ENCODE results near the gene ERGIC1.
"Not testable (repeated sequence)": the region's sequence is repeated elsewhere in the genome, so short reads cannot be mapped to it uniquely, and the experiment has no call there.

Gene ERGIC1

DNA sequence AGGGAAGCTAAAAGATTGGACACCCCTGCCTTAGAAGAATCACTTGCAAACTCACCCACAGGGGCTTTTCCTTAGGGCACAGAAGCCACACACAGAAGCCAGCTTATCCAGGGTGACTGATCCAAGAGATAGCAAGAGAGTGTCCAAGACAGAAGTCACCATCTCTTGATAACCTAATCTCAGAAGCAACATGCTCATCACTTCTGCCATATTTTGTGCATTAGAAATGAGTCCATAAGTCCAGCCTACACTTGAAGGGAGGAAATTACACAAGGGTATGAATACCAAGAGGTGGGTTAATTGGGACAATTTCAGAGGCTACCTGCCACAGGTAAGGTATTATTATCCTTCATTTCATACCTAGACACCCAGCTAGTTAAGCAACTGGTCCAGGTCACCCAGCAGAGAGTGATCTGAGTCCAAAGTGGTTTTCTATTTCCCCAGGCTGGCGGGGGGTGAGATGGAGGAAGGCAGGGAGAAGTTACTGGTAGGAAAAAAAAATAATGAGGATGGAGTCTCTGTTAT is 3.7 kb upstream of the ERGIC1 start:
- no peak for DNase-seq

DNA sequence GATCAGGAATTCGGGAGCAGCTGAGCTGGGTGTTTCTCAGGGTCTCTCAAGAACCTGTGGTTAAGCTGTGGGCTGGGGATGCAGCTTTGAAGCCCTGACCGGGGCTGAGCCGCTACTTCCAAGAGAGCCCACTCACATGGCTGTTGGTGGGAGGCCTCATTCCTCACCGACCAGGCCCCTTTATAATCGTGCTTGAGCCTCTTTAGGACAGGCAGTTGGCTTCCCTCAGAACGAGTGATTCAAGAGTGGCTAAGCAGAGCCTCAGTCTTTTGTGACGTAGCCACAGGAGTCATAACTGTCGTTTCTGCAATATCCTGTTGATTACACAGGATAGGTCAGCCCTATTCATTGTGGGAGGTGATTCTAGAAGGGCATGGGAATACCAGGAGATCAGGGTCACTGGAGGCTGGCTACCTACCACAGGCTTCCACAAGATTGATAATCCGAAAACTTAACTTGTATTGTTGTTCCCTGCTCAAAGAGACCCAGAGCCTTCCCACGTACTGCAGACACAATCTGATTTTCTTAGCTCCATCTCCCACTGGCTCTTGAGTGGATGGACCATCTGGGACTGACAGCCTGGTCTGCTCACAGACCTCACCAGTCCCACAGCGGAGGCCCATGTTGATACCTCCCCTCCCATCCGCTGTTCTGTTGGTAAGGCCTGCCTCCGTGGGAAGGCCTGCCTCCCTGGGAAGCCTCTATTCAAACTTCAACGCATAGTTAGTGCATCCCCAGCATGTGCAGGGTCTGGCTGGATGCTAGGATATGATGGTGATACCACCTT is 3.0 kb upstream of the ERGIC1 start:
- DNase-seq: no peak

DNA sequence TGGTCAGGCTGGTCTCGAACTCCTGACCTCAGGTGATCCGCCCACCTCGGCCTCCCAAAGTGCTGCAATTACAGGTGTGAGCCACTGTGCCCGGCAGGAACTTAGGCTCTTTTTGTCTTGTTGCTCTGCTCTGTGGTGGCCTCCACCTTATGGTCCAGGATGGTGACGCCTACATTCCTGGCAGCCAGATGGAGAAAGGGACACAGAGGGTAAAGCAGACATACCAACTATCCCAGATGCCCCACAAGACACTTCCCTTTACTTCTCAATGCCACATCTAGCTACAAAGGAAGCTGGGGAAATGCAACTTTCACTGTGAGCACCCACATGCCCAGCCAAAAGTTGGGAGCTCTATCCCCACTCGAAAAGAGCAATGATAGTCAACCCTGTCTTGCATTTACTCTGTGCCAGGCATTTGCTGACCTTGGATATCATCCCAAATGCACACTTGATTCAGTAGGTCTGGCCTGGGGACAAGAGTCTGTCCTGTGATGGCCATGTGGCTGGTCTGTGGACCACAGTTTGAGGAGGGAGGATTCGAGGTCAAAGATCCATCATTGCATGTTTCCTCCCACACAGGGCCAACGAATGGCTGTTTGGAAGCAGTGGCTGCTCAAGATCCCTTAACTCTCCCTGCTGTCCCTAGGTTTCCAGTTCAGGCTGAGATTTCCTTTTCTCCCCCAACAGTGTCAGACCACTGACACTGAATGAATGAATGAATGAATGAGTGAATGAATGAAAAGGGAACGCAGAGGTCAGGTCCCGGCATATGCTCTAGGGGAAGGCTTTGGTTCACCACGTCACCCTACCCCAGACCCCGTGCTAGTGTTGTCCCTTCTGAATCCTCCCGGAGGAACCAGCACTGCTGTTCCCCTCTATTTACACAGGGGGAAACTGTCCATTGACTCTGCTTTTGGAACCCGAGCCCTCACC is 1.4 kb upstream of the ERGIC1 start:
- DNase-seq: no peak

DNA sequence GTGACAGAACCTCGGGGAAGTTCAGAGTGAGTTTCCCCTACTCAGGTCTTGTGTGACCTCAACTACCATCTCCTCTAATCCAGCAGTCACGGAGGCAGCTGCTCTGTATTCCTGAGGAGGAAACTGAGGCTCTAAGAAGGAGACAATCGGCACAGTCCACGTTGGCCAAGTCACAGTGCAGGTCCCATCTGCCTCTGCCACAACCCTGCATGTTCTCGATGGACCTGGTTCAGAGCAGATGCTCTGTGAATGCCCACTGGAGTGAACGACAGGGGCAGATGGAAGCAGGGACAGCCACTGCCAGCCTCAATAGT is 722 bp upstream of the ERGIC1 start:
- no peak for DNase-seq

DNA sequence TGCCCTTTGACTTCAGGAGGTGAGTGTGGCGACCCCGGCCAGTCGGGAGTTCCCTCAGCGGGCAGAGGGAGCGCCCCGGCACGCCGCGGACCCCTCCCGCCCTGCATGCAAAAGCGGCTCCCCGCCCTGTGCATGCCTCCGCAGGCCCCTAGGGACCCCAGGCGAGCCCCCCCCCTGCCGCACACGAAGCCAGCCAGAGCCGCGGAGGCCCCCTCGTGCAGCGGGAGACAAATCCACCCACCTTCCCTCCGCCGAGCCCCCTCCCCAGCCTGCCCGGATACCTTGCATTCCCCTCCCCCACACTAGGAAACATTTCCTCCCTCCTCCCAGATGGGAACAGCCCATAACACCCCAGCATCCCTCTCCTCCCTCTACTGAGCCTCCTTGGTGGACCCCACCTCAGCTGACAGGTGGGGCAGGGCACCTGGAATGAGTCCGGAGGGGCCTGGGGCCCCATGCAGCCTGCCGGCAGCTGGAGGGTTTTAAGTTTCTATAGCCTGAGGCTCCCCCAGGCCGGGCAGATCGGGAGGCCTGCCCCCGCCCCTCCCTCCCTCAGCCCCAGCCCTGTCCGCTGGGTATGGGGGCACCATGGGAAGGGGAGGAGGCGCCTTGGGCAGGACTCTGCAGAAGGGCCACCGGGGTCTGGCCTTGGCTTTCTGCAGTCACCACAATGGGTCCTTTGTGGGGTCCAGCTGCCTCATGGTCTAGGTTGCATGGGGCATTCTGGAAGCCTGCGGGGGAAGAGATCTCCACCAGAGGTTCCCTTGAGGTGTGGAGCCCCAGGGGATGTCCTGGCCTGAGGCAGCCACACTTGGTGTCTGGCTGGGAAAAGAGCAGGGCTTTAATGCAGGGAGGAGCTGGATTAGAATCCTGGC is 601 bp downstream of the ERGIC1 start:
- DNase-seq: no peak

DNA sequence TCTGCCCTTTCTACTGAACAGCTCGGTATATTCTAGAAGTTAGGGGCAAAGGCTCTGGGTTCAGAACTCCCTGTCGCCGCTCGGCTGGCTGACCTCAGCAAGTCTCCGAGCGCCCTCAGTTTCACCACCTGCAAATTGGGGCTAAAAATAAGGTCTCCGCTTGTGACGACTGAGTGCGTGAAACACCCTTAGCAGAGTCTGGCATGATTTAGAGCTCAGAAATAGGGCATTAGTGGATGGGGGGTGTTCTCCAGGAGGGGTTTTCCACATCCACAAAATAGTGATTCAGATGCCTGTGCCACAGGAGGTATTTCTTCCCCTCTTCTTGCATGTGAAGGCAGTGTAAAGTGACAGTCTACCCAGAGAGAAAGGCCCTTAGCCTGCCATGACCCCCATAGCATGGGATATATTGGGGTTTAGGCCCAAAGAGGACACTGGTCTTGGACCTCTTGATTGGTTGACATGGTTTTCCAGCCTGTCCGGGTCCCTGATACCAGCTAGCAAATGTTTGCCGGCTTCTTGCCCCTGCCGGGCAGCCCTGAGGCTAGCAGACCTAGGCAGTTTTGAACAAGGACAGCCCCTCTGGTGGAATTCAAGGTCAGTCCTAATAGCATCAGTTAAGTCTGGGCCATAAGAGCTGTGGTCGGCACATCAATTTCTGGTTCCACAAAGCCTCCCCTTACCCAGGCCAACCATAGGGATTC is 1.4 kb downstream of the ERGIC1 start:
- DNase-seq: no peak

DNA sequence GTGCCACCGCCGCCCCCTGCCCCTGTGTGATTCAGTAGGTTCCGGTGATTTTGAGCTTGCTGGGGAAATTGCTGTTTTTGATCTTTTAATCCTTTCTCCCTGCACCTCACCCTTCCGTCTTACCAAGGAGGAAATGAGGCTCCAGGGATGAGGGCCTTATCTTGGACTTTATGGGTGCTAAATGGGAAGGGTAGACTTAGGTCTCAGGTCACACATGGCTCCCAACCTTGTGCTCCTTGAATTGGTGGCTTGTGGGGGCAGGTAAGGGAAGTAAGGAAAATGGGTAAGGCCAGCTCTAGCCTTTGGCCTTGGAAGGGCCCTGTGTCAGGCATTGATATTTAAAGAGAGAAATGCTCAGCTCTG is 1.9 kb downstream of the ERGIC1 start:
- no peak for DNase-seq

DNA sequence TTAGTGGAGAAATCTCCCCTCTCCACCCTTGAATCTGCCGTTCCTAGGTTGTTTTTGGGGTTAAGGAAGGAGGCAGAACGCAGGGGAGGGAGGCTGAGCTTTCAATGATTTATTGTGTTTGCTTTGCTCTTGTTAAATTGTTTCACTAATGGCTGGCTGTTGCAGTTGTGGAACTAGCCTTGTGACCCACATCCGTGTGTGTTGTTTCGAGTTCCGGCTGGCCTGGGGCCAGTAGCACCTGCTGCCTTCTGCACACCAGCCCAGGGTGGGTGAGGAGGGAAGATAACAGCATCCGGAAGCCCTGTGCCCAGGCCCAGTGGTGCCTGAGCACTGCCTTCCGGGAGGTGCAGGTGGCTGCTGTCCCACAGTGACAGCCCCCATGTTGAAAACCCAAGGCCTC is 3.6 kb downstream of the ERGIC1 start:
- DNase-seq: no peak

DNA sequence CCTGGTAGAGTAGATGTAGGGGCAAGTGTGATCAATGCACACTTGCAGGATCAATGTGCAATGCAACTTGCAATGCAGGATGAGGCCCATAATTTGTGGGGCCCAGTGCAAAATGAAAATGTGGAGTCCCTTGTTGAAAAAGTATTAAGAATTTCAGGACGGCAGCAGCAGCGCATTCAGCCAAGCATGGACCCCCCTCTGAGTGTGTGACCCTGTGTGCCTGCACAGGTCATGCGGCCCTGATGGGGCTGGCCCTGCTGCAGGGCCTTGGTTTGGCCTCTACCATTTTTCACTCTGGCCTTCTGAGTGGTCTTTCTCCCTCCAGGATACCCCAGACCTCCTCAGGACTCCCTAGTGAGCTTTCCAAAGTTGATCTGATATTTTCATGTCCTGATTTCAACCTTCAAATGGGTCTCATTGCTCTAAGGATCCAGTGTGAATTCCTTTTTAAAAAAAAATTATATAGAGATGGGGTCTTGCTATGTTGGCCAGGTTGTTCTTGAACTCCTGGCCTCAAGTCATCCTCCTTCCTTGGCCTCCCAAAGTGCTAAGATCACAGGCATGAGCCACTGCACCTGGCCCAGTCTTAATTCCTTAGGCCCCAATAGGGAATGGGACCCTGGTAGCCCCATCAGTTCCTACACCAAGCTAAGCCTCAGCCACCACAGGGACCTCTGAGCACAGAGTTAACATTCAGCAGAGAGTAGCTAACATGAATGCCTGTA is 4.3 kb downstream of the ERGIC1 start:
- DNase-seq: no peak

DNA sequence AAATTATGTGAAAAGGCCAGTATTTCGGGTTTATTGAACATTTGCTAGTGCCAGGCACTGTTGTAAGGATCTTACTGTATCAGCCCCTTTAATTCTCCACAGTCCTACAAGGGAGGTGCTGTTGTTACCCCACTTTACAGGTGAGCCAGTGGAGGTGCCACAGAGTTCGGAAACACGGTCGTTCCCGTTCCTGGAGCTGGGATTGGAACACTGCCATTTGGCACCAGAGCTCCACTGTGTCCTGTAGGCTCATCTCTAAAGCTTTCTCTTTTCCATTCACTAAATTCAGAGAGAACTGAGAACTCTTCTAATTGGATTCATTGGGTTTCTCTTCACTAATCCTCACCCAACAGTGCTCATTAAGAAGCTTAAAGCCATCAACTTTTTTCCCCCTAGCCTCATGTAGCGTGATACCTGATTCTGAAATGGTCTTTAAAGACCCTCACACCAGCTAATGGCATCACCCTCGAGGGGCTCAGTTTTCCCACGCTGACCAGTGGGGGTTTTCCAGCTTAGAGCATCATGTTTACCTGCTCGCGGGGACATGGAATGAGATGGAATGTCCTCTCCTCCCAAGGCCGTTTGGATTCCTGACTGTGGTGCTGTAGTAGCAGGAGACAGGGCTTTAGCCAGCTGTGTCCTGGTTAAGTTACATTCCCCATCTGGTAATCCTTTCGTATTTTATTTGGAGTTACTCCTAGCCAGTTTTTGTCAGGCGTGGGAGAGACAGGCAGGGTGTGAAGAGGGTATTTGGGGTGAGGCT is 5.8 kb downstream of the ERGIC1 start:
- DNase-seq: no peak

DNA sequence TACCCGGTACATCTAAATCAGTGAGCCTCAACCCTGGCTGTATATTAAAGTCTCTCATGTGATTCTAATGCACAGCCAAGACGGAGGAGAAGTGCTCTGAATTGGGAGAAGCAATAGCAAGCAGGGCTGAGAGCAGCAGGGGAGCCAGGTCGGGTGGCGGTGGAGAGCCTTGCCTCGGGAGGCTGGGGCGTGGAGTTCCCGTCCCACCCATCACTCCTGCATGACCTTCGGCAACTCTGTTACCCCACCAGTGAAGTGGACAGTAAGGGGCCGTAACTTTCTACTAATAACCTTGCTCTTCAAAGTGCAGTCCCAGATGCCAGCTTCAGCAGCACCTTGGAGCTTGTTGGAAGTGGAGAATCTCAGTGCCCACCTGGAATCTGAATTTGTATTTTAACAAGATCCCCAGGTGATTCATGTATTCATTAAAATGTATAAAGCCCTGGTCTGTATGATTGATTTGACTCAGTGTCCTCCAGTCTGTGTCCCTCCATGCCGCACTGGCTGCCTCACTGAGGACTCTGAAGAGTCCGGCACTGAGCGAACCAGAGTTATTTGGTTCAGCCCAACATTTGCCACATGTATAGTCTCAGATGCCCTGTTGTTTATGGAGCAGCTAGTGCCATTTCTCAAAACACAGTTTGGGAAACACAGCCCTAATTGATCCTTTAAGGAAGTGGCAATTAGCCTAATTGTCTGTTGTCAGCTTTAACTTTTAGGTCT is 6.5 kb downstream of the ERGIC1 start:
- DNase-seq: no peak

DNA sequence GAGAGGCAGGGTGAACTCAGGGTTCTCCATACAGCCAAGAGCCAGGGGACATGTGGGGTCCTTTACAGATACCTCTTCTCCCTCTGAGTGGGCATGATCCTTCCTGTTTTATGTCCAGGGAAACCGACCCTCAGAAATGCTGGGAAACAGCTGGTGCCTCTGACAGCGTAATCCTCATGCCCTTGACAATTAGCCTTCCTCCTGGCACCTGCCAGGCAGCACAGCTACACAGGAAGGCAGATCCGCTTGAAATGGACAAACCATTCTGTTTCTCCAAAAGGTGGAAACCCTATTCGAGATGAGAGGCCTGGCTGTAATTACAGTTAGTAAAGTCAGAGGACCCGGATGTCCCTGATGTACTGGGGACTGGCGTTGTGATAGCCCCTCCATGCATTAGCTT is 7.2 kb downstream of the ERGIC1 start:
- DNase-seq: no peak

DNA sequence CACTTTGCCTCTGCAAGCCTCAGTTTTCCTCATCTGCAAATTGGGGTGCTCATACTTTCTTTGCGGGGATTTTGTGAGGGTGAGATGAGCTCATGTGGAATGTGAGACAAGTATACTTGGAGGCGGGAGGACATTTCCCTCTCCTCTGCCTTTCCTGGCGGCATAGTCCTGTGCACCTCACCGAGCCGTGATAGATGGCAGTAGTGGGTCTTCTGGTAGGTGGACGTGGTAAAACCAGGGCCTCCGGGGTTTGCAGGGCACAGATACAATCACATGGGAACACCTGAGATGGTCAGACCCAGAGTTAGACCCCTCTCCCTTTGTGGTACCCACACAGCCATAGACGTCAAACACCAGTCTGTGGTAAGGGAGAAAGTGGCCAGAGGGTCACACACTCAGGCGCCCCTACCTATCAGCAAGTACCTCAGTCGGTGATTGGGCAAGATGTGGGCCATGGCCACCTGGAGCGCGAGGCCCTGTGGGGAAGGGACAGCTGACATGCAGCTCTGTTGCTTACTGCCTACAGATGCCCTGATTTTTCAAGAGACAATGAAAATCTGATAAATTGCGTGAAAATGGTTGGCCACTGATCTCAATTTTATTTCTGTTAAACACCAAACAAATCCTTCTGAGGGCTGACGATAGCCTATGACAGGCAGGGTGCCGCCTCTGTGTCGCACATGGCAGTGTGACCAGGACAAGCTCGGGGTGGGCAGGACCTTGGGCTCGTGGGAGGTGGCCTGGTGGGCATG is 9.9 kb downstream of the ERGIC1 start:
- DNase-seq: no peak

DNA sequence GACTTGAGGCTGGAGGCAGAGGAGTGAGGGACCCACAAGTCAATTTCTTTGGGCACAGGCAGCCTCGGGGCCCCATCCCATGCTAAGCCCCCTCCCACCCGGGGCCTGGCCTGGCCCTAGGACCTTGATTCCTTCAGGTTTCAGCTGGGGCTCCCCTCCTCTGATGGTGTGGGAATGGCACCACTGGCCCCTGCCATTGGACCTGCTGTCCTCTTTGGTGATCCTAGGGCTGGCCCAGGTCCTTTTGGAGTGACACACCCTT is 10.5 kb downstream of the ERGIC1 start:
- DNase-seq: no peak

DNA sequence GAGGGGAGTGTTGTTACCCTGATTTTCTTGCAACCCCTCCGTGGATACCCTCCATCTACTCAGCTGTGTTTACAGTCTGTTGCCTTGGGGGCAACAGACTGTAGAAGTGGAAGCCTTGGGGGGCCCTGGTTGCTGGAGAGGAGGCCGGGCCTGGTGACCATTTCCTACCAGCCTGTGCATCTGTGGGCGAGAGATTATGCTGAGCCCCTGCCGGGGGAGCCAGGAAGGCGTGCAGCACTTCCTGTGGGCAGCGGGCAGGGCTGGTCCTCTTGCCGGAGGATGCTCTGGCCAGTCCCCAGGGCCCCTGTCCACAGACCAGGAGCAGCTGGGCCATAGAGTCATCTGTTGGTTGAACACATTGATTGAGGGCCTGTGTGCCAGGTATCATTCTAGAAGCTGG is 11.1 kb downstream of the ERGIC1 start:
- no peak for DNase-seq

DNA sequence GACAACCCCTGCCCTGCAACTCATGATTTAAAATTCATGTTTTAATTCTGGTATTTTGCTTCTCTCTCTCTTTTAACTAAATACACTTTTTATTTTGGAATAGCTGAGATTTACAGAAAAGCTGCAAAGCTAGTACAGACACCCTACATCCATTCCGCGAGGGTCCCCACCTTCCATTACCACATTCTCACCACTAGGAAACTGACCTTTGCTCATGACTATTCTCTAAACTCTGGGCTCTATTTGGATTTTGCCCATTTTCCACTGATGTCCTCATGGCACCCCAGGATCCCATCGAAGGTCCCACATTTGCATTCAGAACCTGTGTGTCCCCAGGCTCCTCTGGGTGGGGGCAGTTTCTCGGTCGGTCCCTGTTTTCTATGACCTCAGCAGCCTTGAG is 11.5 kb downstream of the ERGIC1 start:
- DNase-seq: no peak

DNA sequence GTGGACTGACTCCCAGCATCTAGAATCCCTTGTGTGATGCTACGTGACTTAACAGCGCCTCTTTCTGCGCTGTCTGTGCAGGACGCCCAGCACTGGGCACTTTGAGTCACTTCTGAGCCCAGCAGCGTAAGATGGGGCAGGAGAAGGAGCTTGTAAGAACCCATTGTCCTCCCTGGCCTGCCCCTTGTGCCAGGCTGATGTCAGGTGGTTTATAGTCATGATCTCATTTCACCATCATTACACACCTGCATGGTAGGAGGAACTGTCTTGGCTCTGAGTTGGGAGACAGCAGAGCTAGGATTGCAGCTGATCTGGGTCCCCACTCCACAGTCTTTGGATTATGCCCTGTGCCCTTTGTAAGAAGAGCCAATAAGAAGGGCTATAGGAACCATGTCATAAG is 12.2 kb downstream of the ERGIC1 start:
- DNase-seq: no peak

DNA sequence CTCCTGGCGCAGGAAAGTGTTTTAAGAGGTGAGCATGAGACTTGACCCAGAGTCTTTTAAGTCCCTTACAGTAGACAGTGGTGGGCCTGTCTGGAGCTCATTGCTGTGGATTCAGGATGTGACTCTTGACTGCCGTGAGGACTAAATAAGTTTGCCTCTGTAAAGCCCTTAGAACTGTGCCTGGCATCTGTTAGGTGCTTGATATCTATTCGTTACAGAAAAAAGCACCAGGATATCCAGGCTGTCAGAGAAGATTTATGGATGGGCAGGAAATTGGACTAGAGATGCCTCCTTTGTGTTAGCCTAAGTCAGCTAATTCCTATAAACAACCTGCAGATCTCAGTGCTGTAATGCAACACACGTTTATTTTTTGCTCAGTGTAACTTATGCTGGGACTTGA is 12.6 kb downstream of the ERGIC1 start:
- no peak for DNase-seq

DNA sequence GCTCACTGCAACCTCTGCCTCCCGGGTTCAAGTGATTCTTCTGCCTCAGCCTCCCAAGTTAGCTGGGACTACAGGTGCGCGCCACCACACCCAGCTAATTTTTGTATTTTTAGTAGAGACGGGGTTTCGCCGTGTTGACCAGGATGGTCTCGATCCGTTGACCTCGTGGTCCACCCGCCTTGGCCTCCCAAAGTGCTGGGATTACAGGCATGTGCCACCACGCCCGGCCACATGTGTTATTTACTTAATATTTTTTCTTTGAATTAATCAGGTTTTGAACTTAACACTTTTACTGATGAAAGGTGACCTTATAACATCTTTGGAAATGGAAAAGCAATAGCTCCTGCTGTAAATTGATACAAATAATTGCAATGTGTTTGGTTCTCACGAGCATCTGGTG is 13.5 kb downstream of the ERGIC1 start:
- not testable (repeated sequence) for DNase-seq

DNA sequence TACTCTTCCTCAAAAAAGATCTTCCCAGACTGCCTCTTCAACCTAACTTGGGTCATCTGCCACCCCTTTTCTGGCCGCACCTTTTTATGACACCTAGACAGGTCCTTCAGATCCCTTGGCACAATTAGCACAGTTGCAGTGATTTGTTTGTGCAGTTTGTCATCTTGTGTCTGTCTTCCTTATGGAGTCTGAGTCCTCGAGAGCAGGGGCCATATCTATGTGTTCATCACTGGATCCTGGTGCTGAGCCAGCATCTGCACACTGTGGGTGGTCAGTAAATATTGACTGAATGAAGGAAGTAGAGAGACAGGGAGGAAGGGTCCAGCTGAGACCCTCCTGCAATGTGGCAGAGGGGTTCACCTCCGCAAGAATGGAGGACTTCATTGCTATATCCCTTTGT is 14.4 kb downstream of the ERGIC1 start:
- no peak for DNase-seq
